ENCODE measurements around the gene HOXD8. TPM values are rescaled to one million over a fixed set of nuclear protein-coding genes. Genes with fewer than 3 reads are reported as not detected.
A peak's percentile ranks its signal among the peaks of the same experiment; 100 is the strongest.

HOXD8 gene
- total RNA-seq, 4 donors from 2014 or later, result 7.8 to 23.5 (median 13.4) TPM

- H3K4me1 ChIP-seq, result peaks cover 16 to 50% (median 26%) of the 10 kb centered on the region in 4 donors
- 37 to 45% methylated on average over 23 to 28 of the region's 28 CpGs for WGBS, 2 donors (ENCODE audit: low coverage in 1 of 2)
- peak overlapping the region in 2 of 4 donors; percentile 47 to 73 for H3K4me3 ChIP-seq
- DNase-seq, result no peak
- H3K36me3 ChIP-seq, result no peaks in the 10 kb centered on the region
- peak overlapping the region; percentile 91 to 96 (median 94) for H3K27ac ChIP-seq
- intact Hi-C loops (cut with DNase I; ENCODE audit: low total_unique reads) (loop anchor here (5.0 kb wide), 1 partner anchor 1008 kb away; no protein-coding TSS in a partner anchor), in situ Hi-C loops (cut with MboI; ENCODE audit: low pct_ligation_motif_present in 1 of 4, low pct_unique_long_range_greater_than_20kb in 1 of 4, low sequenced_read_pairs in 3 of 4) (loop anchor here in 2 of 4 donors (5.0 to 25.0 kb wide), 4 partner anchors 318 to 673 kb away; no protein-coding TSS in a partner anchor)
- peaks cover 33% of the 10 kb centered on the region for H3K27me3 ChIP-seq
- H3K9me3 ChIP-seq, result no peaks in the 10 kb centered on the region
- TF ChIP-seq POLR2AphosphoS5 (IDR thresholded peaks at IDR 0.05), result no peak
Measured at GRCh38 chr2:176138923-176139660, 9.6 kb downstream of the HOXD8 start.

GRCh38 chr2:176139661-176140512, 10.4 kb downstream of the HOXD8 start:
- Histone ChIP-seq H3K27me3 (peaks cover 33% of the 10 kb centered on the region), H3K9me3 (no peaks in the 10 kb centered on the region), H3K36me3 (no peaks in the 10 kb centered on the region), H3K4me1 (peaks cover 16 to 51% (median 26%) of the 10 kb centered on the region in 4 donors), H3K4me3 (peak overlapping the region in 3 of 4 donors; percentile 46 to 73 (median 47)), H3K27ac (peak overlapping the region; percentile 91 to 96 (median 94))
- intact Hi-C loops (cut with DNase I; ENCODE audit: low total_unique reads) (loop anchor here (1.0 to 5.0 kb wide), 5 partner anchors 317 to 1017 kb away; no protein-coding TSS in a partner anchor), in situ Hi-C loops (cut with MboI; ENCODE audit: low pct_ligation_motif_present in 1 of 4, low pct_unique_long_range_greater_than_20kb in 1 of 4, low sequenced_read_pairs in 3 of 4) (loop anchor here (5.0 to 25.0 kb wide), 6 partner anchors 317 to 672 kb away; no protein-coding TSS in a partner anchor)
- TF ChIP-seq CTCF (IDR thresholded peaks at IDR 0.05) (no peak), POLR2AphosphoS5 (IDR thresholded peaks at IDR 0.05) (no peak), POLR2A (IDR thresholded peaks at IDR 0.05) (no peak), EP300 (IDR thresholded peaks at IDR 0.05; ENCODE audit: low read depth) (no peak)
- no peak for DNase-seq
- 27 to 31% methylated on average over 14 to 39 of the region's 41 CpGs for WGBS, 2 donors (ENCODE audit: low coverage in 1 of 2)

- in situ Hi-C loops (cut with MboI; ENCODE audit: low pct_ligation_motif_present in 1 of 4, low pct_unique_long_range_greater_than_20kb in 1 of 4, low sequenced_read_pairs in 3 of 4) (loop anchor here in 3 of 4 donors (5.0 to 25.0 kb wide), 4 partner anchors 317 to 672 kb away; no protein-coding TSS in a partner anchor), intact Hi-C loops (cut with DNase I; ENCODE audit: low total_unique reads) (loop anchor here (1.0 to 5.0 kb wide), 4 partner anchors 316 to 1017 kb away; no protein-coding TSS in a partner anchor)
- H3K9me3 ChIP-seq, result no peaks in the 10 kb centered on the region
- TF ChIP-seq CTCF (IDR thresholded peaks at IDR 0.05), result peak; percentile 90 to 99 (median 96)
- TF ChIP-seq POLR2A (IDR thresholded peaks at IDR 0.05), result no peak
- peak in 1 of 3 donors; percentile 40 for TF ChIP-seq POLR2AphosphoS5 (IDR thresholded peaks at IDR 0.05)
- peaks cover 10 to 51% (median 24%) of the 10 kb centered on the region in 4 donors for H3K4me1 ChIP-seq
- WGBS, 2 donors (ENCODE audit: low coverage in 1 of 2), result 27% methylated on average over 24 of the region's 48 CpGs; no CpG with 5 or more reads in 1 of the 2 donors
- peak; percentile 76 for DNase-seq
- no peaks in the 10 kb centered on the region for H3K36me3 ChIP-seq
- H3K27me3 ChIP-seq, result peaks cover 33% of the 10 kb centered on the region
- H3K4me3 ChIP-seq, result peak overlapping the region; percentile 37 to 73 (median 46)
- peak overlapping the region; percentile 91 to 96 (median 94) for H3K27ac ChIP-seq
Measured at GRCh38 chr2:176140513-176141317, 11.2 kb downstream of the HOXD8 start.

GRCh38 chr2:176142281-176142680, 12.8 kb downstream of the HOXD8 start:
- intact Hi-C loops (cut with DNase I; ENCODE audit: low total_unique reads) (loop anchor here (5.0 kb wide), 2 partner anchors 410 to 1015 kb away; no protein-coding TSS in a partner anchor), in situ Hi-C loops (cut with MboI; ENCODE audit: low pct_ligation_motif_present in 1 of 4, low pct_unique_long_range_greater_than_20kb in 1 of 4, low sequenced_read_pairs in 3 of 4) (loop anchor here in 3 of 4 donors (5.0 to 25.0 kb wide), 4 partner anchors 315 to 670 kb away; no protein-coding TSS in a partner anchor)
- Histone ChIP-seq H3K36me3 (no peaks in the 10 kb centered on the region), H3K9me3 (no peaks in the 10 kb centered on the region), H3K27ac (no peak overlapping the region), H3K4me1 (peaks cover 18 to 53% (median 31%) of the 10 kb centered on the region in 4 donors), H3K27me3 (peaks cover 23% of the 10 kb centered on the region), H3K4me3 (no peak overlapping the region)
- no peak for DNase-seq
- 79 to 100% methylated on average over 1 to 2 of the region's 2 CpGs for WGBS, 2 donors (ENCODE audit: low coverage in 1 of 2)
- no peak for TF ChIP-seq POLR2A (IDR thresholded peaks at IDR 0.05)
- no peak for TF ChIP-seq CTCF (IDR thresholded peaks at IDR 0.05)
- no peak for TF ChIP-seq EP300 (IDR thresholded peaks at IDR 0.05; ENCODE audit: low read depth)
- TF ChIP-seq POLR2AphosphoS5 (IDR thresholded peaks at IDR 0.05), result no peak
